Limb (tissue), 2 donors: ENCODE measurements around the gene NGF.
A peak's percentile ranks its signal among the peaks of the same experiment; 100 is the strongest.

Source experiments
- DNase-seq, 2 donors: peaks; one replicate each; pipeline ENCODE4 v3.0.0-alpha.2; 2016; ENCODE audit errors: extremely low spot score in 2 of 2

Gene NGF

DNA sequence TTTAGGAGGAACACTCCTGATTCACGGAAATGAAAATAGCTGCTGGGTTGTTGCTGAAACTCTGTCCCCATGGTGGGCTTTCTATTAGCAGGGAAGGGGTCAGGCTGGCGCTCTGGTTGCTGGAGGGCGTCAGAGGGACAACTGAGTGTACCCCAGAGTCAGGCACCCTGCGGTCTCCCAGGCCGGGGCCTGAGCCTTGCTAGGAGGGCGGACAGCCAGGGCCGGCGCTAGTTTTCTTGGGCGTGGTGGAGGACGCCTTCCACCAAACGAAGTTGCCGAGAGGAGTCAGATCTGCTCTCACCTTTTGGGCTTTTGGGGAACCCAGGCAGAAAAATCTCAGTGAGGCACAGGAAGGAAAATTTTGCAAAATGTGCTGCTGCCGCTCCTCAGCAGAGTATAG, 54.8 kb downstream of the NGF start:
- no peak for DNase-seq

GRCh38 chr1:115282807-115283208, 55.2 kb downstream of the NGF start:
- no peak for DNase-seq

GRCh38 chr1:115281143-115281542, 56.9 kb downstream of the NGF start:
- DNase-seq, result no peak

GRCh38 chr1:115280064-115280463, 58.0 kb downstream of the NGF start:
- DNase-seq, result peak; percentile 54 to 58

GRCh38 chr1:115278211-115278610, 59.8 kb downstream of the NGF start:
- DNase-seq, result no peak

DNA sequence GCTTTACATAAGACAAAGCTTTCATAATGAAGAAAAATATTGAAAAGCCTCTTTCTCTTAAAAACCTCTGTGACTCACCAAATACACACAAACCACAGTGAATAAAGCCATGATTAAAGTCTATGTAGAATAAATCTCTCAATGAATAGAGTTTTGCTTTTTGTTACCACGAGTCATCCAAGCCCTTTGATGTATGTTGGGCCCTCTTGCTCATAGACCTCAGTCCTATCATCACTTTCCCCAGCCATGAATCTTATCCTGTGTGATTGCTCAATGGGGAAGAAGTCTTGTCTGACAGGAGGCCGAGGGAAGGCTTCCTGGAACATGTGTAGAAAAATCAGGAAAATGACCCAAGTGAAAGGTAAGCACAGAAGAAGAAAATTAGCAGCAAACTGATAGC, 60.8 kb downstream of the NGF start:
- no peak for DNase-seq

GRCh38 chr1:115275216-115275615, 62.8 kb downstream of the NGF start:
- DNase-seq, result no peak

DNA sequence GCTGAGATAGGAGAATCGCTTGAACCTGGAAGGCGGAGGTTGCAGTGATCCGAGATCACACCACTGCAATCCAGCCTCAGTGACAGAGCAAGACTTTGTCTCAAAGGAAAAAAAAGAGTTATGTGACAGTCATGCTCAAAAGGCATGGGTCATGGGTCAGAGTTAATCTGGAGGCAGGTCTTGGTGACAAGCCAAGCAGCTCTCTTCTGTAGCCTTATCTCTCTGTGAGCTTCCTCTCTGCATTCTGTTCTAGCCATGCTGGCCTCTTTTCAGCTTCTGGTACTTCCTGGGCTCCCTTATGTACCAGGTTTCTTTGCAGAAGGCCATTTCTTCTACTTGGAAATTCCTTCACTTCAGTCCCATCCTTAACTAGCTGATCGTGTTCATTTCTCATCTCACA, 63.6 kb downstream of the NGF start:
- DNase-seq, result no peak

DNA sequence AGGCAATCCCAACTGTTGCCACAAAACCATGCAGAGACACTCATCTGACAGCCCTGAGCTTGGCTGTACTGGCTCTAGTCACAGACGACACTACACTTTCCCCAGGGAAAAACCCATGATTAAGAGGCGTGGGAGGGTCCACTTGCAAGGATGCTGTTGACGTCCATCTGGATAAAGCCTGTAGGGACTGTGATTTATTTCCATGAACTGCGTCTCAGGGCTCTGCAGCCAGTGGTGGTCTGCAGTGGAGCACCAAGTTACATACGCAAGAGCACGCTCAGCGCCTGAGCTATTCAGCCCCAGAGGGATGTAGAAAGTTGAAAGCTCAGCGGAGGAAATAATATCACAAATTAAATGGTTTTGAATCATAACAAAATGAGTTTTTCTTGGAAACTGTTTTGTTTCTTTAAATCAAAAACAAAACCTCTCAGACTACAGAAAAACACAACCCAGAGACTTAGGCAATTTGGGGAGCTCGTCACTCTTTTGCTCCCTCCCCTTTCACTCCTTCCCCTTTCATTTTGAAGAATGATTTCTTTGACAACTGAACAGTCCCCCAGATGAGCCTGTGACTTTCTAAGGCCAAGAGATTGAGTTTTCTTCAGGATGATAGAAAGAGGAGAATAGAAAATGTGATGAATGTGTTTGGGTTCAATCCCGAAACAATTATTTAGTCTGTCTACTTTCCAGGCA, 71.2 kb downstream of the NGF start:
- DNase-seq, result no peak

DNA sequence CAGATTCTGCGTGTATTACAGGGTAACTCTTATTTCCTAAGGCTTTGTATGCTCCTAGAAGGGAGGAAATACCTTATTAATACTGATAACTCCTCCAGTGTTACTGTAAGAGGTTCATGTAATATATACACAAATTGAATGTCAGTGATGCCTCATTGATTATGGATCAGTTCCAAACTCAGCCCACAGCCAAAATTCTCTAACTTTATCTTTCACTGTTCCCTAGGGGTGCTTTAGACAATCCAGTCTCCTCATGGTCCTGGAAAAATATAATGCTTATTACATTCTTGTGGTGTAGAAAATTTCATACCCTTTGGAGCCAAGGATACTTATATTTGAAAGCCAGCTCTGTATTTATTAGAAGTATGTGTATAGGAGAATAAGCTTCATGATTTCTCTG, 73.0 kb downstream of the NGF start:
- no peak for DNase-seq

DNA sequence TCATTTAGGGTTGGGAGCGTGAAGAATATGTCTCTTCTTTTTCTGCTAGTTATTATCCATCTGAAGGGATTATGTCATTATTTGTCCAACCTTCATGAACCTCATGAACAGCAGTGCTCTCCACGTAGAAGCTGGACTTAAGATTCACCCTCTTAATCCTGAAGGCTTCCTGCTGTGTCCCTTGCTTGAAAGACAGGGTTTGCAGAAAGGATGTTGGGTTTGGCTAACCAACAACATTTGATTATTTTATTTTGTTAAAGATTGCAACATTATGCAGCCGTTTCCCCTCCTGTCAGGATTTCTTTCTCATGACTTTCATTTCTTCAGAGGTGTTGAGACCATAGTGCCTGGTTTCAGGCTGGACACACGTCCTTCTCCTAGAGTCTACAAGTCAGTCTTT, 75.2 kb downstream of the NGF start:
- no peak for DNase-seq

DNA sequence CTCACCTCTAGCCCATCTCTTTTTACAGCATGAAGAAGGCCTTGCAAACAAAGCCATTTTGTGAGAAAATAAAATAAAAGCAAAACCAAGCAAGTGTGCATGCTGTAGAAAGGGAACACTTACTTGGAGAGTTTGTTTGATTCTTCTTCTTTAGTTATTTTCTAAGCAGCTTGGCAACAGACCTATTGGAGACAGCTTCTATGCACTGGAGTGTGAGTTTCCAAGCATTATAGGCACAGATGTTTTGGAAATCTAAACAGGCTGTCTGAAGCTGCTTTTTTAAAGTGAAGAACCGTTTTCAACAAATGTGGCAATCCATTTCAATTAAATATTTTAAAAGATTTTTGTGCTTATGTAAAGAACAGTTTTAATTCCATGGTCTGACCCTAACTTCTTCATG, 76.6 kb downstream of the NGF start:
- peak in 1 of 2 donors; percentile 68 for DNase-seq

GRCh38 chr1:115258302-115258866, 79.7 kb downstream of the NGF start:
- DNase-seq, result no peak

GRCh38 chr1:115257591-115257990, 80.5 kb downstream of the NGF start:
- DNase-seq, result no peak

GRCh38 chr1:115255154-115255553, 82.9 kb downstream of the NGF start:
- no peak for DNase-seq

GRCh38 chr1:115252585-115252984, 85.5 kb downstream of the NGF start:
- DNase-seq, result peak in 1 of 2 donors; percentile 10

GRCh38 chr1:115251856-115252255, 86.2 kb downstream of the NGF start:
- peak in 1 of 2 donors; percentile 60 for DNase-seq

DNA sequence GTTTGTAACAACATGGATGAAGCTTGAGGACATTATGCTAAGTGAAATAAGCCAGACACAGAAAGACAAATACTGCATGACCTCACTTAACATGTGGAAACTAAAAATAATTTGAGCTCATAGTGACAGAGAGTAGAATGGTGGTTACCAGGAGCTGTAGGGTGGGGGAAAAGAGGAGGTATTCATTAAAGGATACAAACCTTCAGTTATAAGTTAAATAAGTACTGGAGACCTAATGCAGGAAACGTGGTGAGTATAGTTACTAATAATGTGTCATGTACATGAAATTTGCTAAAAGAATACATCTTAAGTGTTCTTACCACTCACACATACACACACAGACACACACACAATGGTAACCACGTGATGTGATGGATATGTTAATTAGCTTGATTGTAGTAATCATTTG, 86.7 kb downstream of the NGF start:
- no peak for DNase-seq

- DNase-seq, result no peak
Measured at GRCh38 chr1:115246526-115246925, 91.5 kb downstream of the NGF start.

DNA sequence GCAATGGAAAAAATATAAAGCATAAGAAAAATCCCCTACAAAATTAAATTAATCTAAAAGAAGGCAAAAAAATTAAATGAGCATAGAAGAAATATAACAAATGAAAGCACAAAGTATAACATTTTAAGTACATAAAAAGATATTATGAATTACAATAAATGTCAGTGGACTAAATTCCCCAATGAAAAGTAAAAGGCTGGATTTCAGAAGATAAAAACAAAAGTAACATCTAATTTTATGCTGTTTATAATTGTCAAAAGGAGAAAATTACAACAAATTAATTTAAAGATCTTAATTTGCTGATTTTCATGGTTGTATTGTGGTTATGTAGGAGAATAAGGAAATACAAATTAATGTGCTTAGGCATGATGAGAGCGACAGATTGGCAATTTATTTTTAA, 92.8 kb downstream of the NGF start:
- no peak for DNase-seq

- no peak for DNase-seq
Measured at GRCh38 chr1:115242543-115242942, 95.5 kb downstream of the NGF start.

- no peak for DNase-seq
Measured at GRCh38 chr1:115241309-115241708, 96.7 kb downstream of the NGF start.

- no peak for DNase-seq
Measured at GRCh38 chr1:115240297-115240696, 97.8 kb downstream of the NGF start.

- DNase-seq, result no peak
Measured at GRCh38 chr1:115239426-115239825, 98.6 kb downstream of the NGF start.
